Fibroblast of villous mesenchyme (primary cell): ENCODE data around the gene CFAP97D1. TPM values are rescaled to one million over a fixed set of nuclear protein-coding genes. Genes with fewer than 3 reads are reported as not detected.
"Not testable (repeated sequence)": the region's sequence is repeated elsewhere in the genome, so short reads cannot be mapped to it uniquely, and the experiment has no call there.

ENCODE experiments used
- DNase-seq: peaks from one replicate; pipeline ENCODE4 v3.0.0-alpha.2; 2010; ENCODE audit warnings: low read depth
- H3K4me3 ChIP-seq: 2 replicates; pipeline ENCODE4 v1.5.1; 2011; ENCODE audit warnings: low read depth, mild to moderate bottlenecking, low read length
- total RNA-seq: library from RNA; depleted of rRNA; stranded (reverse); fragments of >200 nt; gene quantifications from 2 replicates; pipeline ENCODE4 v1.2.3, GENCODE V29; 2012
- TF ChIP-seq, protein P1 (sequence below): IDR thresholded peaks from 2 replicates; pipeline ENCODE4 v1.5.1; 2012; ENCODE audit warnings: low read depth, mild to moderate bottlenecking, low read length; ENCODE audit not compliant: insufficient read depth

CFAP97D1 gene
- total RNA-seq, 1 donor = not detected

DNA sequence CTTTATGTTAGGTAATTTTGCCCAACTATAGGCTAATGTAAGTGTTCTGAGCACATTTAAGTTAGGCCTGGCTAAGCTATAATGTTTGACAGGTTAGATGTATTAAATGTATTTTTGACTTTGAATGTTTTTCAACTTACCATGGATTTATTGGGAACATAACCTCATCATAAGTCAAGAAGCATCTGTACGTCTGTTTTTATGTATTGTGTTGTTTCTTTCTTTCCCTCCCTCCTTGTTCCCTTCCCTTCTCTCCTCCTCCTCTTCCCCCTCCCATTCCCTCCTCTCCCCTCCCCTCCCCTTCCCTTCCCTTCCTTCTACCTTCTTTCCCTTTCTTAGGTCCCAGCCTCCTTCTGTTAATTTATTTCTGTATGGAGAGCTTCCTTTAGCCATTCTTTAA lies 9.2 kb downstream of the CFAP97D1 start:
- TF ChIP-seq, protein P1, sequence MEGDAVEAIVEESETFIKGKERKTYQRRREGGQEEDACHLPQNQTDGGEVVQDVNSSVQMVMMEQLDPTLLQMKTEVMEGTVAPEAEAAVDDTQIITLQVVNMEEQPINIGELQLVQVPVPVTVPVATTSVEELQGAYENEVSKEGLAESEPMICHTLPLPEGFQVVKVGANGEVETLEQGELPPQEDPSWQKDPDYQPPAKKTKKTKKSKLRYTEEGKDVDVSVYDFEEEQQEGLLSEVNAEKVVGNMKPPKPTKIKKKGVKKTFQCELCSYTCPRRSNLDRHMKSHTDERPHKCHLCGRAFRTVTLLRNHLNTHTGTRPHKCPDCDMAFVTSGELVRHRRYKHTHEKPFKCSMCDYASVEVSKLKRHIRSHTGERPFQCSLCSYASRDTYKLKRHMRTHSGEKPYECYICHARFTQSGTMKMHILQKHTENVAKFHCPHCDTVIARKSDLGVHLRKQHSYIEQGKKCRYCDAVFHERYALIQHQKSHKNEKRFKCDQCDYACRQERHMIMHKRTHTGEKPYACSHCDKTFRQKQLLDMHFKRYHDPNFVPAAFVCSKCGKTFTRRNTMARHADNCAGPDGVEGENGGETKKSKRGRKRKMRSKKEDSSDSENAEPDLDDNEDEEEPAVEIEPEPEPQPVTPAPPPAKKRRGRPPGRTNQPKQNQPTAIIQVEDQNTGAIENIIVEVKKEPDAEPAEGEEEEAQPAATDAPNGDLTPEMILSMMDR = no peak
- DNase-seq = no peak
- H3K4me3 ChIP-seq = no peak overlapping the region

DNA sequence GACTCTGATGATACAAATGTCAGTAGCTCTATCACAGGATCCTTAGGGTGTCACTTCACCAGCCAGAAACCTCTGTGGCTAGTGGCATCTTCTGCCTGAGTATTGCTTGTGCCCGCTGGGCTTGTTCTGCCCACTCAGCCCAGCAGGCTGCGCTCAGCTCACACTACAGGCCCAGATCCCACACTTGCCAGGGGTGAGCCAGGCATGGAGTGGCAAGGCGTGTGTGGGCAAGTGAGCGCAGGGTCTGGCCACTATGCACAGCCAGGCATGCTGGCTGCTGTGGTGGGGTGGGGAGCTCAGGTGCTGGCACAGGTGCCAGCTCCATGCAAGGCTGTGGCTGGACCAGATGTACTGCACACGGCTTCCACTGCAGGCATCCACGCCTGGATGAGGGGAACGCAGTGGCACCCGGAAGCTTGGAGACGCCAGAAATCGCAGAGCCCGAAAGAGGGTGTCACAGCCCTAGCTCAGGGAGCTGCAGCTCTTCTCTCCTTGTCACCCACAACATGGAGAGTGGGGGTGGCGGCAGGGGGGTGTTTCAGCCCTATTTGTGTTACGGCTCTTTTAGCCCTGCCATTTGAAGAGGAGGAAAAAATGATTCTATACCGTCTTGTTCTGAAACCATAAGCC lies 10.2 kb downstream of the CFAP97D1 start:
- DNase-seq = no peak
- no peak overlapping the region for H3K4me3 ChIP-seq

DNA sequence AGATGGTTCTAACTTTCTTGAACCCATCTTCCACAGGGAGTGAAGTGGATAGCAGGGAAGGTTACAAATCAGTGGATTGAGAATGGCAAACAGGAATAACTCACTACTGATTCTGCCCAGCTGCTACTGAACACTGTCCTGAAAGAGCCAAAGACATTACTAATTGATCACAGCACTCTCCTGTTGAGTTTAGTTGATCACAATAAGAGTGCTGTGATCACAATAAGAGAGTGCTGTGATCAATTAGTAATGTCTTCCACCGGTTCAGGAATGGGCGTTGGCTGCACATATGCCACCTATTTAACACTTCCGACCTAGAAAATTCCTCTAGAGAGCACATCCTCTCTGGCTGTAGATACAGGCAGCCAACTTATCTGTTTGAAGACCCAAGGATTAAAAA lies 11.4 kb downstream of the CFAP97D1 start:
- H3K4me3 ChIP-seq = no peak overlapping the region
- TF ChIP-seq, protein P1 = no peak
- peak; percentile 50 for DNase-seq

More for the DNA sequence above, 10.2 kb downstream of the CFAP97D1 start:
- TF ChIP-seq, protein P1 = peak; percentile 25

DNA sequence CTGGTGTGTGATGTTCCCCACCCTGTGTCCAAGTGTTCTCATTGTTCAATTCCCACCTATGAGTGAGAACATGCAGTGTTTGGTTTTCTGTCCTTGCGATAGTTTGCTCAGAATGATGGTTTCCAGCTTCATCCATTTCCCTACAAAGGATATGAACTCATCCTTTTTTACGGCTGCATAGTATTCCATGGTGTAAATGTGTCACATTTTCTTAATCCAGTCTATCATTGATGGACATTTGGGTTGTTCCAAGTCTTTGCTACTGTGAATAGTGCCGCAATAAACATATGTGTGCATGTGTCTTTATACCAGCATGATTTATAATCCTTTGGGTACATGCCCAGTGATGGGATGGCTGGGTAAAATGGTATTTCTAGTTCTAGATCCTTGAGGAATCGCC lies 12.4 kb downstream of the CFAP97D1 start:
- H3K4me3 ChIP-seq, DNase-seq: not testable (repeated sequence)

DNA sequence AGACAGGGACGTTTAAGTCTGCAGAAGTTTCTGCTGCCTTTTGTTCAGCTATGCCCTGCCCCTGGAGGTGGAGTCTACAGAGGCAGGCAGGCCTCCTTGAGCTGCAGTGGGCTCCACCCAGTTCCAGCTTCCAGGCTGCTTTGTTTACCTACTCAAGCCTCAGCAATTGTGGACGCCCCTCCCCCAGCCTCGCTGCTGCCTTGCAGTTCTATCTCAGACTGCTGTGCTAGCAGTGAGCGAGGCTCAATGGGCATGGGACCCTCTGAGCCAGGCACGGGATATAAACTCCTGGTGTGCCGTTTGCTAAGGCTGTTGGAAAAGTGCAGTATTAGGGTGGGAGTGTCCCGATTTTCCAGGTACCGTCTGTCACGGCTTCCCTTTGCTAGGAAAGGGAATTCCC lies 17.8 kb downstream of the CFAP97D1 start:
- H3K4me3 ChIP-seq = not testable (repeated sequence)

DNA sequence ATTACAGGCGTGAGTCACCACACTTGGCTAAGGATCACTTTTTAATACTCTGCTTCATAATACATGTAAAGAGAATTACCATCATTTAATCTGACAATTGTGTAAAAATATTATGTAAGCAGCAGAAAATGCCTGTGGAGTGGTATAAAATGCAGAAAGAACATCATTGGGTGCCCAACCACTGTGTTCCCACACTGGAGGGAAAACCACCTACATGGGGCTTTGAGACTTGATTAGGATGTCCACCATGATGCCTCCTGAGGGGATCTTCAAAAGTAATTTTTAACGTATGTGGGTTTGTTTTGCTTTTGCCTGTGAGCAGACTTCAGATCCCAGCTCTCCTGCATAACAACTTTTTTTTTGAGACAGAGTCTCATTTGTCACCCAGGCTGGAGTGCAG lies 18.8 kb downstream of the CFAP97D1 start:
- DNase-seq = no peak
- H3K4me3 ChIP-seq = no peak overlapping the region
- TF ChIP-seq, protein P1 = no peak

More for the DNA sequence above, 17.8 kb downstream of the CFAP97D1 start:
- not testable (repeated sequence) for DNase-seq

DNA sequence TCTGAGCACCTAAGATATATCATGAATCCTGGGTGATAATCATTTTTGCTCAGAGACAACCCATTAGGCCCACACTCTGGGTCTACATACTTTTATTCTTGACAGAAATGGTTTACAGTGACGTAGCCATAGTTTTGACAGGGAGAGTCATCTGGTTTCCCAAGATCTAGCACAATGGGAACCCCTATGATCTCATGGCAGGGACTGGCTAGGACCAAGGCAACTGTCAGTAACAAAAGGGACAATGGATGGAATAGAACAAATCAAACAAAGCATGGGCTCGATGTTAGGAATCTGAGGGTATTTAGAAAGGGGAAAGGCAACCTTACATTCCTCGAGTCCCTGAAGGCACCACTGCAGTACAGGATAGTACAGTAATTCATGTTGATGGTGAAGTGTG lies 20.5 kb downstream of the CFAP97D1 start:
- TF ChIP-seq, protein P1 = no peak
- H3K4me3 ChIP-seq = no peak overlapping the region
- no peak for DNase-seq

DNA sequence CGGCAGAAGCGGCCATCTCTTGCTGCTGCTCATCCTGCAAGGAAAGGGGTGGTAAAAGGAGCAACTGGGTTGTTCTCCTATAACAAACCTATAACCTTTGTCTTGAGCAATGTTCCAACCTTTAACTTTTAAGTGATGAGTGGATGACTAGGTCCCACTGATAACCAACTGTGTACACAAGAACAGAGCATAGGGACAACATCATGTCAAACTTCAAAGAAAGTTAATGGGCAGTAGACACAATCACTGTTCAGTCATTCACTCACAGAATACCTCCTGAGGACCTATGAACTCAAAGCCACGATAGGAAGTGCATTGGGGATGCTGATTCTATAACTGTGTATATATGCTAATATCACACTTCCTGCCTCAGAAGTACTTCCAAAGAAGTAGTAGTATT lies 21.6 kb downstream of the CFAP97D1 start:
- DNase-seq = no peak
- TF ChIP-seq, protein P1 = no peak
- no peak overlapping the region for H3K4me3 ChIP-seq
